AG04449 (cell line): Measurements from ENCODE around the gene APOL6.

ENCODE experiments used
- CTCF ChIA-PET: fragments of 350-600 bp; formaldehyde crosslinking; extraction: SDS; loops from one replicate; lab custom pipeline; 2021; ENCODE audit warnings: antibody characterized with exemption; lab: Yijun Ruan, JAX
- POLR2A ChIA-PET: fragments of 400-600, 350-600 bp; formaldehyde crosslinking; extraction: SDS; loops from one replicate; lab custom pipeline; 2020; ENCODE audit warnings: antibody characterized with exemption, inconsistent platforms; lab: Yijun Ruan, JAX
- DNase-seq: peaks from one replicate; pipeline ENCODE4 v3.0.0-alpha.2; 2010; ENCODE audit warnings: low read depth, low spot score
- H3K4me3 ChIP-seq: 2 replicates; pipeline ENCODE4 v1.5.1; 2011; ENCODE audit warnings: low read depth, mild to moderate bottlenecking, control low read depth, low read length
- CTCF ChIP-seq: IDR thresholded peaks from one replicate; pipeline ENCODE4 v1.5.1; 2011; ENCODE audit warnings: mild to moderate bottlenecking, moderate library complexity, low read length, control low read depth, inconsistent platforms; ENCODE audit not compliant: insufficient read depth; ENCODE audit errors: missing control alignments

Gene APOL6

GRCh38 chr22:35627267-35628041 lies 20.8 kb upstream of the APOL6 start:
- peak overlapping the region; percentile 66 for H3K4me3 ChIP-seq
- POLR2A ChIA-PET, result interaction anchor here (0.7 to 1.4 kb wide), 6 partner anchors 21 to 378 kb away, joined by 3 to 7 read pairs (median 3); partner anchors contain the start of gene APOL6
- peak; percentile 69 for TF ChIP-seq CTCF
- peak; percentile 76 for DNase-seq
- CTCF ChIA-PET, result interaction anchor here (0.7 to 5.1 kb wide), 43 partner anchors 12 to 515 kb away, joined by 3 to 32 read pairs (median 4); no protein-coding TSS in a partner anchor

GRCh38 chr22:35628732-35629131 lies 19.5 kb upstream of the APOL6 start:
- CTCF ChIA-PET, result interaction anchor here (1.3 to 1.8 kb wide), 2 partner anchors 191 to 497 kb away, joined by 5 to 6 read pairs; no protein-coding TSS in a partner anchor
- no peak for DNase-seq
- no peak overlapping the region for H3K4me3 ChIP-seq
- POLR2A ChIA-PET, result no interaction called here
- no peak for TF ChIP-seq CTCF

- no peak for TF ChIP-seq CTCF
- CTCF ChIA-PET, result interaction anchor here (0.9 to 4.0 kb wide), 6 partner anchors 11 to 496 kb away, joined by 3 to 19 read pairs (median 8); no protein-coding TSS in a partner anchor
- H3K4me3 ChIP-seq, result no peak overlapping the region
- POLR2A ChIA-PET, result interaction anchor here (0.6 to 1.2 kb wide), 5 partner anchors 18 to 436 kb away, joined by 3 read pairs; partner anchors contain the start of genes APOL6 and RBFOX2
- peak; percentile 94 for DNase-seq
Observed at GRCh38 chr22:35629406-35630216, 18.6 kb upstream of the APOL6 start.

- peak; percentile 34 for DNase-seq
- TF ChIP-seq CTCF, result no peak
- POLR2A ChIA-PET, result interaction anchor here (0.9 to 1.2 kb wide), 4 partner anchors 18 to 435 kb away, joined by 3 read pairs; partner anchors contain the start of genes APOL6 and RBFOX2
- no peak overlapping the region for H3K4me3 ChIP-seq
- CTCF ChIA-PET, result interaction anchor here (0.8 to 4.0 kb wide), 11 partner anchors 10 to 494 kb away, joined by 3 to 19 read pairs (median 3); no protein-coding TSS in a partner anchor
Observed at GRCh38 chr22:35630387-35630793, 17.9 kb upstream of the APOL6 start.

GRCh38 chr22:35630891-35631290 lies 17.4 kb upstream of the APOL6 start:
- H3K4me3 ChIP-seq, result no peak overlapping the region
- no peak for DNase-seq
- CTCF ChIA-PET, result interaction anchor here (0.6 to 4.0 kb wide), 14 partner anchors 9 to 493 kb away, joined by 3 to 19 read pairs (median 3); no protein-coding TSS in a partner anchor
- POLR2A ChIA-PET, result interaction anchor here (1.1 to 1.2 kb wide), 2 partner anchors 17 to 398 kb away, joined by 3 read pairs; partner anchors contain the start of genes APOL6 and RBFOX2
- TF ChIP-seq CTCF, result no peak
